ENCODE measurements around the gene ZNF230. TPM values are rescaled to one million over a fixed set of nuclear protein-coding genes. Genes with fewer than 3 reads are reported as not detected.

ZNF230 gene
- 1 to 10 TPM; 2.3 to 3.7 (median 3.0) TPM for polyA plus RNA-seq (ENCODE audit: insufficient read length in 10 of 10)
- long read RNA-seq, donor 1, full-length matches to known transcripts, result 1 of 1 reads
- long read RNA-seq, donor 1, partial matches to known transcripts, result 0 of 1 reads
- long read RNA-seq, donor 1, other reads (novel, unspliced or antisense), result 0 of 1 reads
- long read RNA-seq, donor 2, full-length matches to known transcripts, result 3 of 3 reads
- long read RNA-seq, donor 2, partial matches to known transcripts, result 0 of 3 reads
- long read RNA-seq, donor 2, other reads (novel, unspliced or antisense), result 0 of 3 reads
- long read RNA-seq, donor 3, partial matches to known transcripts, result 0 of 1 reads
- long read RNA-seq, donor 3, other reads (novel, unspliced or antisense), result 0 of 1 reads
- long read RNA-seq, donor 4, result 0 reads
- long read RNA-seq, donor 5, full-length matches to known transcripts, result 3 of 3 reads
- long read RNA-seq, donor 5, partial matches to known transcripts, result 0 of 3 reads
- long read RNA-seq, donor 5, other reads (novel, unspliced or antisense), result 0 of 3 reads
- long read RNA-seq, donor 6, full-length matches to known transcripts, result 2 of 2 reads
- long read RNA-seq, donor 6, partial matches to known transcripts, result 0 of 2 reads
- long read RNA-seq, donor 6, other reads (novel, unspliced or antisense), result 0 of 2 reads
- long read RNA-seq, donor 7, result 0 reads
- long read RNA-seq, donor 8, result 0 reads
- long read RNA-seq, donor 9, result 0 reads

DNA sequence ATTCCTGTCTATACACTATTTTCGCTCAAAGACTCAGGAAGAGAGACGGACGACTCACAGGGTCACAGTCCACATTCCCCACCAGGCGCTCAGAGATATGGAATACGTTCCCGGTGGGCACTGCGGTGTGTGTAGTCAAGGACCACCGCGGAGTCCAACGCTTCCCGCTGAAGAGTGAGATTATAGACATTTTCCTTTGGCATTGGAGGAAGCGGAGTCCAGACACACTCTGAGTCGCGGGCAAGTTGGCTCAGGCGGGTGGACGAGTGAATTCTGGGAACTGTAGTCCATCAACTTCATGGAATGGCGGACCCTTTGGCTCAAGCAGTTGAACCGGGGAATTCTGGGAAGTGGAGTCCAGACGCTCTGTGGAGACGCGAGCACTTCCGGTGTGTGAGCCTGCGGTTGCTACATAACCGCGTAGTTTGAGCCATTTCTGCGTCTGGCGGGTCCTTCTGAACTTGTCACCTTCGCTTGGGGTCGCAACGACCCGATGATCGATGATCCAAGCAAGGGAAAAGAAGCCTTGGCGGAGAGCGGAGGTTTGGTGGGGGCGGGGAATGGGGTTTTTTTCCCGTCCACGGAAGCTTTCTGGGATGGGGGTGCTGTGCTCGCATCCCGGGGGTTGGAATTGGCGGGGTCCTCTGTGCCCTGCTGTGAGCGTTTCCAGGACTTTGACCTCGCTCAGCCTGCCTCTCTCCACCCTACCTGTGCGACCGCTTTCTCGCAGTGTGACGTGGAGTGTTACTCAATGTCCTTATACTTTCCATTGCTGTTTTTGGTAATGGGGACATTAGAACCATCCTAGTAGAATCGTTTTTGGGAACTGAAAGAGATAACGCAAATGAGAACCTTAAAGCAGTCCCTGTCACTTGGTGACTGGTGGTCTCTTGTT is at the start of gene ZNF230:
Gene ZNF230, plus strand, starts transcription at position 392 of the 895 bp plus-strand sequence. CDS start 4,122 bp downstream, outside the sequence.
- DNase-seq, result peak; percentile 96 to 97 (median 97)

DNA sequence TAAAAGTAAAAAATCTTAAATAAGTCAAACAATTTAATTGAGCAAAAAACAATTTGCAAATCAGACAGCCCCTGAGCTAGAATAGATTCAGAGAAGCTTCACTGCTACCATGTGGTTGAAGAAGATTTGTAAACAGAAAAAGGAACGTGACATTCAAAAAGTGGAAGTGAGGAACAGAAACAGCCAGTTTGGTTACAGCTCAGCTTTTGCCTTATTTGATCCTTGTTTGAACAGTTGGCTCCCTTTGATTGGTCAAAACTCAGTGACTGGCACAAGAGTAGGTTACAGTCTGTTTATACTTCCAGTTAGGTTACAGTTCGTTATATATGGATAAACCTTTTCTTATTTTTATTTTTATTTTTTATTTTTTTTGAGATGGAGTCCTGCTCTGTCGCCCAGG is 45.9 kb upstream of the ZNF230 start:
- no peak for DNase-seq

- DNase-seq, result peak in 1 of 3 donors; percentile 16
These were observed 44.9 kb upstream of the ZNF230 start for GRCh38 chr19:43957891-43958290.

GRCh38 chr19:43960411-43960810 is 42.3 kb upstream of the ZNF230 start:
- DNase-seq, result no peak

DNA sequence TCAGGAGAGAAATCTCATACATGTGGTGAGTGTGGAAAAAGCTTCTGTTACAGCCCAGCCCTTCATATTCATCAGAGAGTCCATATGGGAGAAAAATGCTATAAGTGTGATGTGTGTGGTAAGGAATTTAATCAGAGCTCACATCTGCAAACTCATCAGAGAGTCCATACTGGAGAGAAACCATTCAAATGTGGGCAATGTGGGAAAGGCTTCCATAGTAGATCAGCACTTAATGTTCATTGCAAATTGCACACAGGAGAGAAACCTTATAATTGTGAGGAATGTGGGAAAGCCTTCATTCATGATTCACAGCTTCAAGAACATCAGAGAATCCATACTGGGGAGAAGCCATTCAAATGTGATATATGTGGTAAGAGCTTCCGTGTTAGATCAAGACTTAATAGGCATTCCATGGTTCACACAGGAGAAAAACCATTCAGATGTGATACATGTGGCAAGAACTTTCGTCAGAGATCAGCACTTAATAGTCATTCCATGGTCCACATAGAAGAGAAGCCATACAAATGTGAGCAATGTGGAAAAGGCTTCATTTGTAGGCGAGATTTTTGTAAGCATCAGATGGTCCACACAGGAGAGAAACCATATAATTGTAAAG is 36.6 kb upstream of the ZNF230 start:
- no peak for DNase-seq

DNA sequence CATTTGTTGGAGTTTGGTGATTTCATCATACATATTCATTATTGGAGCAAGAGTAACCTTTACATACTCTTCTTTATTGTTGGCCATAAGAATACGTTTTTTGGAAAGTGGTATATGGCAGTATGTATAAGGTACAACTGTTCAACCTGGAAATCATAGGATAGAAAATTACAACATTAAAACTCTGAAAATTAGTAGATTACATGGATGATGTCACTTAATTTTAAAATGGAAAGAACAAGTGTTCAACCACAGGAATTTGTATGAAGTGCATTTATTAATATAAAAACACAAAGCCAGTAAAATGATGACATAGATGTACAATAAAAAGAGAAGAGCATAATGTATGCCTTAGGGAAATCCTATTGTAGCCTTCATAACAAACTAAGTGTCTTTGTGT is 26.0 kb upstream of the ZNF230 start:
- DNase-seq, result no peak

DNA sequence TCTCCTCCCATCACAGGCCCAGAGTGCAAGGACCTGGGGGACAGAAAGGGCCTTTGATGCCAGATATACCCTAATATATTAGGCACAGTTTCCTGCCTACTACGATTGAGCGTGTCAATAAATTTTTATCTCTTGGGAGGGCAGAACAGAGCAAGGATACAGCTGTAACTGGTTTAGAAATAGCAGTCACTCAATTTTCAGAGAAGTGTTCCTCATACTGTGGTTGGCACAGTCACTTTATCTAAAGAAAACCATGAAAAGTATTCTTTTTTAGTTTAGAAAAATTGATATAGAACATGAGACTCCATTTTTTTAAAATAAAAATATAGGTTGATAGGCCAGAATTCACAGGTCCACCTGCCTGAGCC is 19.2 kb upstream of the ZNF230 start:
- no peak for DNase-seq

- peak; percentile 96 to 97 (median 96) for DNase-seq
These were observed 18.7 kb upstream of the ZNF230 start, which contains the start of gene ZNF155 for GRCh38 chr19:43983912-43984686. Gene ZNF155 (plus strand): TSS chr19:43984188. CDS start chr19:43988544, 4,356 bp downstream.

- DNase-seq, result no peak
These were observed 18.1 kb upstream of the ZNF230 start for GRCh38 chr19:43984687-43985000.

GRCh38 chr19:43997631-43998290 is 5.0 kb upstream of the ZNF230 start:
- DNase-seq, result no peak

DNA sequence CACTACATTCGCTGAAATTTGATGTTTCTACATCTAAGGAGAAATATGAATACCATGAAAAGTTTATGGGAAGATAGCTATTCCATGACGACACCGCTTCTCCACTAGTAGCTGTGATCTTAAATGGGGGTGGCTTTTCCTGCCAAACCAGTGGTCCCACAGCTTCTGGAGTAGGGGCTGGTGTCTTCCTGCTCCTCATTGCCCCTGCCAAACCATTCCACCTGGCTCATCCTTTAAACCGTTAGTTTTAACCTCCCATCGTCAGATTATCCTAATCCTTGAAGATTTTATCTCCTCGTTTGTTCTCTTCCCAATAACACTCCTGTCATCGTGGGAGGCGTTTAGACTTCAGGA is 568 bp upstream of the ZNF230 start:
- DNase-seq, result peak in 1 of 3 donors; percentile 10

DNA sequence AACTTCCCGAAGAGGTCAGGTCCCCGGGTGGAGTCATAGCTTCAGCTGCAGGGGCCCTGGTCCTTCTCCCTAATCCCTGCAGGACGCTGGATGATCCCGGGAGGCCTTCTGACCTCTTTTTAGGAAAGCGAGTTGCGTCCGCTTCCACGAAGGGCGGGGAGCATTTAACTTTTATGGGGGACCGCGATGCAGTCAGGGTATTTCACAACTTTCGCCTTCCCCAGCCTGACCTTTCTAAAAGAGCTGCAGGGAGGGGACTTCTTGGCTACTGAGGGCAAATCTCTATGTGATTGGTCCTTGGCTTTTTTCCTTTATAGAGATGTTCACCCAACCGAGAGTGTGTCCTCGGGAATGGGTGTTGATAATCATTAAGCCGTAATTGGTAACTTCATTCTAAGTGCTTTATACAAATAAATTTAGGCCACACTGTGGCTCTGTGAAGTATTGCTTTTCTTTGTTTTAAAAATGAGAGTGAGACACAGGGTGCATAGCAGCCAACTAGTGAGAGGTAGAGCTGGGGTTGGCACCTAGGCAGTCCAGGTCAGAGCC is 778 bp downstream of the ZNF230 start:
- no peak for DNase-seq

- DNase-seq, result no peak
These were observed 3.2 kb downstream of the ZNF230 start for GRCh38 chr19:44005973-44006372.

- no peak for DNase-seq
These were observed 4.7 kb downstream of the ZNF230 start for GRCh38 chr19:44007473-44007872.

DNA sequence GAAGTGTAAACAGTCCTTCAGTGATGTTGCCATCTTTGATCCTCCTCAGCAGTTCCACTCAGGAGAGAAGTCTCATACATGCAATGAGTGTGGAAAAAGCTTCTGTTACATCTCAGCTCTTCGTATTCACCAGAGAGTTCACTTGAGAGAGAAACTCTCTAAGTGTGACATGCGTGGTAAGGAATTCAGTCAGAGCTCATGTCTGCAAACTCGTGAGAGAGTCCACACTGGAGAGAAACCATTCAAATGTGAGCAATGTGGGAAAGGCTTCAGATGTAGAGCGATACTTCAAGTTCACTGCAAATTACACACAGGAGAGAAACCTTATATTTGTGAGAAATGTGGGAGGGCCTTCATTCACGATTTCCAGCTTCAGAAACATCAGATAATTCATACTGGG is 7.7 kb downstream of the ZNF230 start:
- no peak for DNase-seq

DNA sequence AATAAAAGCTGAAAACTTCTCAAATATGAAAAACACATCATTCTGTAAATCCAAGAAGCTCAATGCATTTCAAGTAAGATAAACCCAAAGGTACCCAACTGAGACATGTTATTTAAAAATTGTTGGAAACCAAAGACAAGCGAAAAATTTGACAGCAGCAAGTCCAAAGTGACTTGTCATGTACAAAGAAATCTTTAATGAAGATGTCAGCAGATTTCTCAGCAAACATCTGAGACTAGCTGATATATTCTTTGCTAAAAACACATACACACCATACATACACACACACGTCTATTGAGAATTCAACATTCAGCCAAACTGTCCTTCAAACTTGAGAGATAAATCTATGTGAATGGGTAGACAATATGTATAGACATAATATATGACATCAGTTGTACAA is 16.7 kb downstream of the ZNF230 start:
- no peak for DNase-seq

DNA sequence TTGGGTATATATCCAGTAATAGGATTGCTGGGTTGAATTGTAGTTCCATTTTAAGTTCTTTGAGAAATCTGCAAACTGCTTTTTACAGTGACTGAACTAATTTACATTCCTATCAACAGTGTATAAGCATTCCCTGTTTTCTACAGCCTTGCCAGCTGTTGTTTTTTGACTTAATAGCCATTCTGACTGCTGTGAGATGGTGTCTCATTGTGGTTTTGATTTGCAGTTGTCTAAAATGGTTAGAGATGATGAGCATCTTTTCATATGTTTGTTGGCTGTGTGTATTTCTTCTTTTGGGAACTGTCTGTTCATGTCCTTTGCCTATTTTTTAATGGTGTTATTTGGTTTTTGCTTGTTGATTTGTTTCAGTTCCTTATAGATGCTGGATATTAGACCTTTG is 18.5 kb downstream of the ZNF230 start:
- no peak for DNase-seq

DNA sequence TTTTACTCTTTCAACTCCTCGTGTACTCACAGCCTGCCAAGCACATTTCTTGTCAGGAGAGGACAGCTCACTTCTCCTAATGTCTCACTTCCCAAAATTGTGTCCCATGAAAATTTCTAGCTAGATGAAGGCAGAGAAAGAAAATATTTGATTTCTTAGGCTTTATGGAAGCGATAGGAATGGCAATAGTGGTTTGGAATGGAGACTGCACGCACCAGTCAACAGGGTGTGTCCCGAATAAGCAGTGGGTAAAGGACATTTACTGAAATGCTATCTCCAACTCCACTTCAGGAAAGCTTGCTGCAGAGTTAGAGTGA is 22.1 kb downstream of the ZNF230 start:
- no peak for DNase-seq

GRCh38 chr19:44025217-44025936 is 22.6 kb downstream of the ZNF230 start, which contains the start of gene ZNF222:
Gene ZNF222 (plus strand): TSS chr19:44025379. CDS start chr19:44025437, 58 bp downstream.
- DNase-seq, result peak; percentile 88 to 94 (median 90)
